AG04449 (cell line): ENCODE measurements around the gene CPNE8.

Experiments
- CTCF ChIA-PET: fragments of 350-600 bp; formaldehyde crosslinking; extraction: SDS; loops from one replicate; lab custom pipeline; 2021; ENCODE audit warnings: antibody characterized with exemption; lab: Yijun Ruan, JAX
- POLR2A ChIA-PET: fragments of 400-600, 350-600 bp; formaldehyde crosslinking; extraction: SDS; loops from one replicate; lab custom pipeline; 2020; ENCODE audit warnings: antibody characterized with exemption, inconsistent platforms; lab: Yijun Ruan, JAX
- DNase-seq: peaks from one replicate; pipeline ENCODE4 v3.0.0-alpha.2; 2010; ENCODE audit warnings: low read depth, low spot score
- H3K4me3 ChIP-seq: 2 replicates; pipeline ENCODE4 v1.5.1; 2011; ENCODE audit warnings: low read depth, mild to moderate bottlenecking, control low read depth, low read length
- CTCF ChIP-seq: IDR thresholded peaks from one replicate; pipeline ENCODE4 v1.5.1; 2011; ENCODE audit warnings: mild to moderate bottlenecking, moderate library complexity, low read length, control low read depth, inconsistent platforms; ENCODE audit not compliant: insufficient read depth; ENCODE audit errors: missing control alignments

CPNE8 gene

GRCh38 chr12:38931461-38931860, 26.1 kb upstream of the CPNE8 start:
- POLR2A ChIA-PET = no interaction called here

DNA sequence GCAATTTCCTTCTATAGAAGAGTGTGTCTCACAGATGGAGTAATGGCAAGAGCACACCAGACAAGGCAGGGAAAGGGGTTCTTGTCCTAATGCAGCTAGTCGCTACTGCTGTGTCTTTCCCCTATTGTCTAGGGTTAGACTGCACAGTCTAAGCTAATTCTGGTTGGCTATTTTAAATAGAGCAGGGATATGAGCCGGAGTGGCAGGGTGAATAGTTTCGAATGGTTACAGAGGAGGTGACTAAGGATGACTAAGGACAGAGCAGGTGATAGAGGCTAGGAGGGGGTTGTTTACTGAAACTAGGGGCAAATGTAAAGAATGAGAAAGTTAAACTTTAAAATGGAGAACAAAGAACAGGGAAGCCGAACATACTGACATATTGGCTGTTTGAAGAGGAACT, 25.6 kb upstream of the CPNE8 start:
- no peak overlapping the region for H3K4me3 ChIP-seq
- ChIA-PET CTCF (no interaction called here), POLR2A (no interaction called here)
- no peak for TF ChIP-seq CTCF
- no peak for DNase-seq

More at GRCh38 chr12:38931461-38931860, 26.1 kb upstream of the CPNE8 start:
- no peak overlapping the region for H3K4me3 ChIP-seq
- CTCF ChIA-PET = no interaction called here
- no peak for TF ChIP-seq CTCF
- DNase-seq = no peak

DNA sequence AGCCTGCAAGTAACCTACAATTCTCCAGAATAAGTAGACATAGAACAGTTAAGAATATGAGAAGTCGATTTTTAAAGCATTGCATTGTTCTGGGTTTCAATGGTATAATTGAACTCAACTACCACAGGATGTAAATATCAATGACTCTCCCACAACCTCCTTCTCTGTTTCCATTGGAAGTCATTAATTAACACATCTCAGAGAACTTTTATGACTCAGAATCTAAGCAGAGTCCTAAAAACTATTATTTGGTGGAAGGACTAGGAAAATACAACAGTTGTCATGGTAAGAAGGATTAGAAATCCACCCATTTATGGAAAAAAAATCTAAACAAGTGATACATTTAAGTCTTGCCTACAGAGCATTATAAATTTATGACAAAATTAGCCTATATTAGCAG, 21.1 kb upstream of the CPNE8 start:
- POLR2A ChIA-PET = no interaction called here
- TF ChIP-seq CTCF = no peak
- DNase-seq = no peak
- no peak overlapping the region for H3K4me3 ChIP-seq
- CTCF ChIA-PET = no interaction called here

DNA sequence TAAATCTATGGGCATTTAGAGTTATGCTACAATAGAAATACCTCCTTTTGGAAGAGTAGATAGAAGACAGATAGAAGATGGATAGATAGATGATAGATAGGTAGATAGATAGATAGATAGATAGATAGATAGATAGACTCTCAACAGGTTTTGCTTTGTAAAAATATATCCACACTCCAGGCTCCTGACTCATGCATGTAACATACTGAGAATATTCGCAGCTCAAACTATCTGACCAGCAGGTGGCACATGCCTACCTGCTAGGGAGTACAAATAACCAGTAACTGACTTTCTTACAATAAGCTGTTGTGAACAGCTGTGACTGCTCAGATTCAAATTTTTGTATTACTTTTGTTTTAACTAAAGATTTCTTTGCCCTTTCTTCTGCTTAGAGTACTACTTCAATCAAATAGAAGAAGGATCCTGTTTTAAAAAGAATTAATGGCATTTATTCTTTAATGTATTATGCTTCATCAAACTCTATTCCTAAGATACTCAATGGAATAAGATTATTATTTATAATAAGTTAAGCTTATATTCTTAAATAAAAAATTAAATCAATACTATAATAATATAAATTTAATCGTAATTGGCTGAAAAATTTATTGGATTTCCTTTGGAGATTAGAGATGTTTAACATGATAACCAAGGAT, 15.8 kb upstream of the CPNE8 start:
- no peak for DNase-seq
- TF ChIP-seq CTCF = no peak
- H3K4me3 ChIP-seq = no peak overlapping the region
- ChIA-PET CTCF (no interaction called here), POLR2A (no interaction called here)

DNA sequence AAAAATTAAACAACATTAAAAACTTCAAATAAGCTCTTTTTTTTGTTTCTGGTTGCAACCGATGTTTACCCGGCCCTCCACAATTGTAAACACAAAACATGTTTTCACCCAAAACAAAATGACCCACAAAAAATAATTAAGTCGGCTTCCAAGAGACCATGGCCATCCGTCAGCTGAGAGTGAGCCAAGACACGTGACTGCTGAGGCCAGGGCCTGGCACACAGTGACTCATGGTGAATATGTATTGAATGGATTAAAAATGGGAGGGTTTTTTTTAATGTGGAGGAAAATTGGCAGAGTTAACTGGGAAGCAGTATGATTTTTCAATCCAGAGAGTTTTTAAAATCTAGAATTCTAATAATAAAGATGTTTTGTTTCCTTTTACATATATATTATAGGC, 13.8 kb upstream of the CPNE8 start:
- POLR2A ChIA-PET = no interaction called here
- CTCF ChIA-PET = no interaction called here
- DNase-seq = no peak

More for the DNA sequence above, 13.8 kb upstream of the CPNE8 start:
- H3K4me3 ChIP-seq = no peak overlapping the region
- no peak for TF ChIP-seq CTCF
